Osteoblast (primary cell): ENCODE data around the gene ABO. TPM values are rescaled to one million over a fixed set of nuclear protein-coding genes. Genes with fewer than 3 reads are reported as not detected.
"Not testable (repeated sequence)": the region's sequence is repeated elsewhere in the genome, so short reads cannot be mapped to it uniquely, and the experiment has no call there.

Source experiments
- DNase-seq: peaks from one replicate; pipeline ENCODE4 v3.0.0; 2011; ENCODE audit warnings: low spot score, mixed read lengths; ENCODE audit not compliant: insufficient read length; ENCODE audit errors: missing footprints
- H2AFZ ChIP-seq: 2 replicates; pipeline ENCODE4 v1.6.0; 2011; ENCODE audit warnings: mild to moderate bottlenecking, low read length
- H3K27ac ChIP-seq: 2 replicates; pipeline ENCODE4 v1.5.1; 2011; ENCODE audit warnings: mild to moderate bottlenecking, low read depth, low read length, moderate library complexity
- H3K27me3 ChIP-seq: 2 replicates; pipeline ENCODE4 v1.6.0; 2012; ENCODE audit warnings: mild to moderate bottlenecking, control low read depth, inconsistent platforms, low read length, moderate library complexity; ENCODE audit not compliant: insufficient read depth
- H3K36me3 ChIP-seq: 2 replicates; pipeline ENCODE4 v1.5.1; 2011; ENCODE audit warnings: mild to moderate bottlenecking, low read length, control low read depth, moderate library complexity; ENCODE audit not compliant: insufficient read depth
- H3K4me1 ChIP-seq: 2 replicates; pipeline ENCODE4 v1.5.1; 2011; ENCODE audit warnings: mild to moderate bottlenecking, low read length, control low read depth, moderate library complexity; ENCODE audit not compliant: insufficient read depth
- H3K4me2 ChIP-seq: 2 replicates; pipeline ENCODE4 v1.6.0; 2011; ENCODE audit warnings: mild to moderate bottlenecking, low read length; ENCODE audit not compliant: insufficient read depth
- H3K4me3 ChIP-seq: fragments of 200-600 bp; sonication (generic); 3 replicates; pipeline ENCODE4 v1.5.1; 2012; ENCODE audit warnings: mild to moderate bottlenecking, low read length, inconsistent platforms; ENCODE audit not compliant: insufficient read depth
- H3K79me2 ChIP-seq: 2 replicates; pipeline ENCODE4 v1.6.0; 2012; ENCODE audit warnings: mild to moderate bottlenecking, low read length, control low read depth, inconsistent platforms; ENCODE audit not compliant: insufficient read depth
- H3K9me3 ChIP-seq: 2 replicates; pipeline ENCODE4 v1.5.1; 2011; ENCODE audit warnings: low read depth, low read length, control low read depth
- H4K20me1 ChIP-seq: 2 replicates; pipeline ENCODE4 v1.6.0; 2012; ENCODE audit warnings: mild to moderate bottlenecking, low read length, control low read depth; ENCODE audit not compliant: insufficient read depth
- total RNA-seq: library from RNA; depleted of rRNA; stranded (reverse); fragments of >200 nt; gene quantifications from 2 replicates; pipeline ENCODE4 v1.2.3, GENCODE V29; 2012
- TF ChIP-seq, protein P1 (sequence below): IDR thresholded peaks from 2 replicates; pipeline ENCODE4 v1.5.1; 2011; ENCODE audit warnings: mild to moderate bottlenecking, low read depth, low read length, moderate library complexity; ENCODE audit errors: extremely low read depth

The ABO gene
- total RNA-seq, 1 donor = not detected

DNA sequence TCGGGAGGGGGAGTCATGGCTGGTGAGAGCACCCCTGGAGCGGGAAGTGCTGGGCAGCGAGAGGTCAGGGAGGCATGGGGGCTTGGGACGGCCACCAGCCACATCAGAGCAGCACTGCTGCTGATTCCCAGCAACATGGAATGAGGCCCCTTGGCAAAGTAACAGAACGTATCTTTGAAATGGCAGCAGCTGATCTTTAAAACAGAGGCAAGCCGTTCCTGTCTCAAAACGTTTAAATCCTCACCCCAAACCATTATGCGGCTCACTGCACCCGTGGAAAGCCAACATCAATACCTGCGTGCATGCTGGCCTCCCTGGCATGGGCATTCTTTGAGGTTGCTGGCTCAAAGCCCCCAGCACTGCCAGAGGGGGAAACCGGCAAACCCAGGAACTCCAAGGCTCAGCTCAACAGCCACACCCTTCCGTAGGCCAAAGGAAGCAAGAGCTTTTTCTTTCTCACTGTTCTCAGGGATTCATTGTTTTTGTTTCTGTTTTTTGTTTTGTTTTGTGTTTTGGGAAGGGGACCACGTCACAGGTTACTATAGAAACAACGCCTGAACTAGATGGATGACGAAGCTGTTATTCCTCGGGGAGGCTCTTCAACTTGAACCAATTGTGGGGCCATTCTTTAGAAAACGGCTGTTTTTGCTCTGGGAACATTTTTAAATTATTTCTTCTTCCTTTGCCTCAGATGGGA, 37.8 kb downstream of the ABO start:
- Histone ChIP-seq H3K27ac (no peak overlapping the region), H3K79me2 (no peaks in the 10 kb centered on the region), H3K4me2 (peak overlapping the region; percentile 52), H3K4me3 (no peak overlapping the region), H3K9me3 (no peaks in the 10 kb centered on the region), H3K4me1 (peaks cover 15% of the 10 kb centered on the region), H4K20me1 (no peaks in the 10 kb centered on the region), H2AFZ (peak overlapping the region; percentile 77), H3K27me3 (no peaks in the 10 kb centered on the region), H3K36me3 (no peaks in the 10 kb centered on the region)
- TF ChIP-seq, protein P1, sequence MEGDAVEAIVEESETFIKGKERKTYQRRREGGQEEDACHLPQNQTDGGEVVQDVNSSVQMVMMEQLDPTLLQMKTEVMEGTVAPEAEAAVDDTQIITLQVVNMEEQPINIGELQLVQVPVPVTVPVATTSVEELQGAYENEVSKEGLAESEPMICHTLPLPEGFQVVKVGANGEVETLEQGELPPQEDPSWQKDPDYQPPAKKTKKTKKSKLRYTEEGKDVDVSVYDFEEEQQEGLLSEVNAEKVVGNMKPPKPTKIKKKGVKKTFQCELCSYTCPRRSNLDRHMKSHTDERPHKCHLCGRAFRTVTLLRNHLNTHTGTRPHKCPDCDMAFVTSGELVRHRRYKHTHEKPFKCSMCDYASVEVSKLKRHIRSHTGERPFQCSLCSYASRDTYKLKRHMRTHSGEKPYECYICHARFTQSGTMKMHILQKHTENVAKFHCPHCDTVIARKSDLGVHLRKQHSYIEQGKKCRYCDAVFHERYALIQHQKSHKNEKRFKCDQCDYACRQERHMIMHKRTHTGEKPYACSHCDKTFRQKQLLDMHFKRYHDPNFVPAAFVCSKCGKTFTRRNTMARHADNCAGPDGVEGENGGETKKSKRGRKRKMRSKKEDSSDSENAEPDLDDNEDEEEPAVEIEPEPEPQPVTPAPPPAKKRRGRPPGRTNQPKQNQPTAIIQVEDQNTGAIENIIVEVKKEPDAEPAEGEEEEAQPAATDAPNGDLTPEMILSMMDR = no peak
- DNase-seq = peak; percentile 82

- not testable (repeated sequence) for H2AFZ ChIP-seq, H3K4me2 ChIP-seq, H3K79me2 ChIP-seq, H4K20me1 ChIP-seq, H3K27ac ChIP-seq, H3K27me3 ChIP-seq, H3K9me3 ChIP-seq, H3K36me3 ChIP-seq, H3K4me3 ChIP-seq
- peaks cover 15% of the 10 kb centered on the region for H3K4me1 ChIP-seq
- peak; percentile 57 for DNase-seq
These were observed 38.5 kb downstream of the ABO start for GRCh38 chr9:133236291-133237034.

DNA sequence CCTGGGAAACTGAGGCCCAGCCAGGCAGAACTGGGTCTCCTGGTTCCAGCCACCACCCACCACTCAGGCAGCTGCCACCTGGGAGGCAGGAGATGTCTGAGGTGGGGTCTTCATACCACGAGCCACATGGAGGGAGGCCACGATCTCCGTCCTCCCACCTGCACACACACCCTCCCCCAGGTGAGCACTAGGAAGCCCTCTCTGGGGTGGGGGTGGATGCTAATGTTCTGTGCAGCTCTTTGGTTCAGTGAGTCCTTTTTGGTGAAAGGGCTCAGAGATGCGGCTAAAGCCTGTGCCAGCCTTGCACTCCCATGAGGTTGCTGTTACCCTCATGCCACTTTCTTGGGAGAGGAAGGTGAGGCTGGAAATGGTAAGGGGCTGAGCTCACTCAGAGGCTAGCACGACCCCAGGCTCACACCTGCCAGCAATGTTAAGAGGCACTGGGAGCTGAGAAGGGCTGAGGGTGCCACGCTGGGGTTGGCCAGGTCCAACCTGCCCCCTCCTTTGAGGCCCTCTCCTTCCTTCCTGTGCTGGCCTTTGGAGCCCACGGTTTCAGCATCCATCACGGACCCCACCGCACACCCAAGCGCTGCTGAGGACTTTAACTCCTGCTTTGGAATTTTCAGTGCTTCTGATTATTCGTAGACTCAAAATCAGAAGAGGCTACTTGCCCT, 39.3 kb downstream of the ABO start:
- Histone ChIP-seq H3K4me2 (no peak overlapping the region), H3K27me3 (no peaks in the 10 kb centered on the region), H3K79me2 (no peaks in the 10 kb centered on the region), H3K36me3 (no peaks in the 10 kb centered on the region), H3K27ac (no peak overlapping the region), H3K4me3 (no peak overlapping the region), H4K20me1 (no peaks in the 10 kb centered on the region), H3K4me1 (peaks cover 15% of the 10 kb centered on the region), H3K9me3 (no peaks in the 10 kb centered on the region), H2AFZ (no peak overlapping the region)
- TF ChIP-seq, protein P1 = no peak
- DNase-seq = peak; percentile 58

GRCh38 chr9:133234577-133235322, 40.3 kb downstream of the ABO start:
- Histone ChIP-seq H2AFZ (no peak overlapping the region), H3K4me2 (no peak overlapping the region), H3K27ac (no peak overlapping the region), H4K20me1 (no peaks in the 10 kb centered on the region), H3K4me1 (peaks cover 15% of the 10 kb centered on the region), H3K9me3 (no peaks in the 10 kb centered on the region), H3K36me3 (no peaks in the 10 kb centered on the region), H3K79me2 (no peaks in the 10 kb centered on the region), H3K27me3 (no peaks in the 10 kb centered on the region), H3K4me3 (no peak overlapping the region)
- peak; percentile 15 for DNase-seq
- TF ChIP-seq, protein P1 = no peak
